Measurements from ENCODE around the gene MPC2.
"Not testable (repeated sequence)": the region's sequence is repeated elsewhere in the genome, so short reads cannot be mapped to it uniquely, and the experiment has no call there.

MPC2 gene

DNA sequence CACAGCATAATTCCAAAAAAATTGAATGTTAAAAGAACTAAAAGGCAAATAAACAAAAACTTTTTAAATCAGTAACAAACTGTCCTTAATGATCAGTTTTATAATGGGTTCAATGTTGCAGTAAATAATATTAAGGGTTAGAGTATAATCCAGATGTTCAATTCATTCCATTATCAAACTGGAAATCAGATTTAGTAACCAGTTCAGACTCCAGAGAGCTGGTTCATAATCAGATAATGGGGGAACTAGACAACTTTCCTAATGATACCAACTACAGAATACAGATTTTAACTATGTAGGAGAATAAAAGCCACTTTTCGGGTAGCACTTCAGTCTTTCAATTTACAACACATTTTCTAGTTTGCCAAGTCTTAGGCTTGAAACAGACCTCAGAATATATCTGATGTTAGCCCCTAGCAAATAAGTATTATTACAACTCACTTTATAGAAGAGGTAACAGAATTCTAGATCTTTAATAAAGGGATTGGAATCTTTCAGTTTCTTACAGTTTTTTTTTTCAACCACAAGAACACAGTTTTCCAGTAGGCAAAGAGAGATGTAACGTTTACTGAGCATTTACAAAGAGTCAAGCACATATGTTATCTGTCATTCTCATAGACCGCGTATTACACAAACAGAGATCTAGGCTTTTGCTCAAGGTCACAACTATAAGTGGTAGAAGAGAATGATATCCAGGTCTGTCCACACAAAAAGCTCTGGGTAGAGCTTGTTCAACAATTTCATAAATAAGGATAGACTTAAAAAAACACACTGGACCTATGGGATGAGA lies 2.3 kb downstream of the MPC2 start:
- Histone ChIP-seq H3K4me1 (ENCODE audit: insufficient read depth, low read length) (peaks cover 24% of the 10 kb centered on the region), H3K27ac (ENCODE audit: low read depth, low read length) (no peak overlapping the region), H3K9me3 (ENCODE audit: insufficient read depth, low read depth, low read length) (no peaks in the 10 kb centered on the region)

DNA sequence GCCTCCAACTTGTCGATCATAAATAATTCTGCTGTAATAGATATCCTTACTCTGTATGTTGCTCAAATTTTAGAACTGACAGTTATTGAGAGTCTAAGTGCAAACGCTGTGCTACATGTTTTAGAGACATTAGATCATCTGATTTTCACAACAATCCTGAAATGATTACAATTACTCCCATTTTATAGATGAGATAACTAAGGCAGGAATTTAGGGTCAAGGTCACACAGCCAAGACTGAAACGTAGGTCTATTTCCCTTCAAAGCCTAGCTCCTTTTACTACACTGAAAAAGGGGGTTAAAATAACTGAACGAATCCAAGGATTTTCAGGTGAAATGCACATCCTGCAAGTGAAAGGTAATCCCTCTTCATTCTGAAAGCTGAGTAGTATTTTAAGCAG lies 3.1 kb downstream of the MPC2 start:
- Histone ChIP-seq H3K4me1 (ENCODE audit: insufficient read depth, low read length) (peaks cover 20% of the 10 kb centered on the region), H3K36me3 (ENCODE audit: insufficient read depth, low read length) (no peaks in the 10 kb centered on the region), H3K27me3 (ENCODE audit: insufficient read depth, low read length) (no peaks in the 10 kb centered on the region), H3K9ac (ENCODE audit: low read depth, low read length) (no peak overlapping the region), H3K9me3 (ENCODE audit: insufficient read depth, low read depth, low read length) (no peaks in the 10 kb centered on the region), H3K4me3 (ENCODE audit: low read length) (no peak overlapping the region), H3K27ac (ENCODE audit: low read depth, low read length) (no peak overlapping the region)
- WGBS = 86% methylated on average over 4 of the region's 4 CpGs

More for the DNA sequence above, 2.3 kb downstream of the MPC2 start:
- no peaks in the 10 kb centered on the region for H3K36me3 ChIP-seq (ENCODE audit: insufficient read depth, low read length)
- H3K4me3 ChIP-seq (ENCODE audit: low read length) = peak overlapping the region; percentile 73
- WGBS = 82% methylated on average over 4 of the region's 4 CpGs
- no peaks in the 10 kb centered on the region for H3K27me3 ChIP-seq (ENCODE audit: insufficient read depth, low read length)
- peak overlapping the region; percentile 95; the same call in 1 of the 2 replicates for H3K9ac ChIP-seq (ENCODE audit: low read depth, low read length)

DNA sequence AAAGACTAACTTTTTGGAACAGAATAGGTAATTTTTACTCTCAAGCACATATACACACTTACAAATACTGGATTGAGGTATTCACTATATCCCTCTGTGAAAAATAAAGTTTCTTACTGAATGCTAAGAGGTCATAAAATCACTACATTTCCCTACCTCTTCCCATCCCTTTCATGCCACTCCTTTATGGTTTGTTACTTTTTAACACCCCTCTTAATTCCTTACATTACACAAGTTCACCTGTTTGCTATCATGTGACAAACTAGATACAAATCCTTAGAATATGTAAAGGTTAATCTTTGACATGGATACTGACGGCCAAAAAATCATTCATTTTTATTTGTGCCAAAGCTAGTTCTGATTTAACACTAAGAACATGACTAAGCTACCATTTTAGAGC lies 7.1 kb downstream of the MPC2 start:
- Histone ChIP-seq H3K4me1 (ENCODE audit: insufficient read depth, low read length) (peaks cover 6% of the 10 kb centered on the region), H3K27ac (ENCODE audit: low read depth, low read length) (no peak overlapping the region)

DNA sequence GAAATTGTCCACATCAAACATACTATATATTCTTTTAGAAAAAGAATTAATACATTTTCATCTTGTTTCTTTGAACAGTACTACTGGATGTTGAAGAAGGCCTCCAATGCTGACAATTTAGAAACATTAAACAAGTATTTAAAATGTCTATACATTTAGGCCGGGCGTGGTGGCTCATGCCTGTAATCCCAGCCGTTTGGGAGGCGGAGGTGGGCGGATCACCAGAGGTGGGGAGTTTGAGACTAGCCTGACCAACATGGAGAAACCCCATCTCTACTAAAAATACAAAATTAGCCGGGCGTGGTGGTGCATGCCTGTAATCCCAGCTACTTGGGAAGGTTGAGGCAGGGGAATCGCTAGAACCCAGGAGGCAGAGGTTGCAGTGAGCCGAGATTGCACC lies 8.0 kb downstream of the MPC2 start:
- not testable (repeated sequence) for H3K27ac ChIP-seq (ENCODE audit: low read depth, low read length); H3K9me3 ChIP-seq (ENCODE audit: insufficient read depth, low read depth, low read length); H3K4me3 ChIP-seq (ENCODE audit: low read length); H3K36me3 ChIP-seq (ENCODE audit: insufficient read depth, low read length); H3K9ac ChIP-seq (ENCODE audit: low read depth, low read length); H3K4me1 ChIP-seq (ENCODE audit: insufficient read depth, low read length); H3K27me3 ChIP-seq (ENCODE audit: insufficient read depth, low read length)
- WGBS = 94% methylated on average over 9 of the region's 9 CpGs

More for the DNA sequence above, 7.1 kb downstream of the MPC2 start:
- H3K36me3 ChIP-seq (ENCODE audit: insufficient read depth, low read length) = no peaks in the 10 kb centered on the region
- no peaks in the 10 kb centered on the region for H3K27me3 ChIP-seq (ENCODE audit: insufficient read depth, low read length)
- WGBS = 100% methylated on average over 1 of the region's 1 CpG
- H3K9me3 ChIP-seq (ENCODE audit: insufficient read depth, low read depth, low read length) = no peaks in the 10 kb centered on the region
- no peak overlapping the region for H3K4me3 ChIP-seq (ENCODE audit: low read length)
- H3K9ac ChIP-seq (ENCODE audit: low read depth, low read length) = no peak overlapping the region

DNA sequence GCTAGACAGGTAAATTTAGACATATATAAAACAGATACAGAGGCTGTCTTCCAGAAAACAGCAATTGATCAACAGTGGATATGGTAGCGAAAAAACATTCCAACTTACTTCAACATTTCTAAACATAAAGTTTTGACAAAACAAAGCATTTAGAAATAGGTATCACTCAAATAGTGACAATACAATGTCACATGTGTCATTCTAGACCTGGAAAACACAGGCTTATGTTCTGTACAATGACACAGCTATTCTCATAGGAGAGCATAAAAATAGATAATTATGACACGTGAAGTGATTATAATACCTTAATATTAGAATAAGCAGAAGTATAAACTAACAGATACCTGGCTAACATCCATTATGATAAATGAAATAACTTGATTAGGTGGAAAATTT lies 8.4 kb downstream of the MPC2 start:
- 100% methylated on average over 1 of the region's 2 CpGs for WGBS
- H3K27ac ChIP-seq (ENCODE audit: low read depth, low read length) = no peak overlapping the region

DNA sequence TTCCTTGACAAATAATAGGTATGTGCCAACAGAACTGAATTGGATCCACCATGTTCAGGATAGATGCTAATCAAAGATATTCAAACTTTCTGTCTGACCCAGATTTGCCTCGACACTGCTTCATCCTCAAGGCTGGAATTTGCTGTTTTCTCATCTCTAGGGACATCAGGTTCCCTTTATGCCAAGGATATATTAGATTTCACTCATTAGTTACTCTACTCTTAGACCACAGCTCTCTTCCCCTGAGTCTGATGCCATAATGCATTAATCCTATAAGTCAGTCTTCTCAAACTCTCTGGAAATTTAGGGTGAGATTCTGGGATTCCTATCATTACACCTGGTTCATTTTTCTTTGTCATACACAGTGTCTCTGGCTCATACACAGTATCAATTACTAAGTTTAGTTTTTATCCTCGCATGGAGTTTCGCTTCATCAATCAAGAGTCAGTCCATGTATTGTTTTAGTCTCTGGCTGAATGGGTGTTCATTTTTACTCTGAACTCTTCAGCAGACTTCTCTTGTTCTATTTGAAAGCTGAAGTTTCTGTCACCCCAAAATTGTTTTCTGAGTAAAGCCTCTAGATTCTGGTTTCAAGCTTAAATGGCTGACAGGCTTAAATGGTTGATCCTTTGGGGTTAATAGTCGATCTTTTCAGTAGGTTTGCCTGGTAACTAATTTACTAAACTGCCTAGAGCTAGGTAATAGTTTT lies 9.7 kb downstream of the MPC2 start:
- Histone ChIP-seq H3K27ac (ENCODE audit: low read depth, low read length) (no peak overlapping the region), H3K9me3 (ENCODE audit: insufficient read depth, low read depth, low read length) (no peaks in the 10 kb centered on the region), H3K4me3 (ENCODE audit: low read length) (no peak overlapping the region), H3K36me3 (ENCODE audit: insufficient read depth, low read length) (no peaks in the 10 kb centered on the region), H3K4me1 (ENCODE audit: insufficient read depth, low read length) (no peaks in the 10 kb centered on the region), H3K9ac (ENCODE audit: low read depth, low read length) (no peak overlapping the region), H3K27me3 (ENCODE audit: insufficient read depth, low read length) (no peaks in the 10 kb centered on the region)
- WGBS = 100% methylated on average over 4 of the region's 4 CpGs

More for the DNA sequence above, 8.4 kb downstream of the MPC2 start:
- Histone ChIP-seq H3K4me3 (ENCODE audit: low read length) (no peak overlapping the region), H3K4me1 (ENCODE audit: insufficient read depth, low read length) (no peaks in the 10 kb centered on the region), H3K9ac (ENCODE audit: low read depth, low read length) (no peak overlapping the region), H3K9me3 (ENCODE audit: insufficient read depth, low read depth, low read length) (no peaks in the 10 kb centered on the region), H3K27me3 (ENCODE audit: insufficient read depth, low read length) (no peaks in the 10 kb centered on the region), H3K36me3 (ENCODE audit: insufficient read depth, low read length) (no peaks in the 10 kb centered on the region)

DNA sequence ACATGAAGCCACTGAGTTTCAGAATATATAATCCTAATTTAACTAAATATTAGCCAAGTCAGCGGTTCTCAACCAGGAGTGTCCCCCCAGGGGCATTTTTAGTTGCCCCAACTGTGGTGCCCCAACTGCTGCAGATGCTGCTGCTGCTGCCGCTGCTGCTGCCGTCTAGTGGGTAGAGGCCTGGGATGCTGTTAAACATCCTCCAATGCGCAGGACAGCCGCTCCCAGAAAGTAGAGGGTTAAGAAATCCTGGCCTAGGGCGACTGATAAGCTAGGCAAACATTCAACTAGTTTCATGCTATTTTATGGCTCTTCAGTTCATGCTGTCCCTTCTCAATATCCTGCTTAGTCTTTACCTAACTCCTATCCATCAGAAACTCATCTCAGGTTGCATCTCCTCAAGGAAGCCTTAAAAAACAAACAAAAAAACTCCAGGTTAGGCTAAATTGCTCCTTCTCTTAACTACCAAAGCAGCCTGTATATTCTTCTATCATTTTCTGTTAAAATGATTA lies 10.3 kb downstream of the MPC2 start:
- Histone ChIP-seq H3K4me1 (ENCODE audit: insufficient read depth, low read length) (no peaks in the 10 kb centered on the region), H3K4me3 (ENCODE audit: low read length) (no peak overlapping the region), H3K9ac (ENCODE audit: low read depth, low read length) (no peak overlapping the region), H3K27ac (ENCODE audit: low read depth, low read length) (no peak overlapping the region), H3K9me3 (ENCODE audit: insufficient read depth, low read depth, low read length) (no peaks in the 10 kb centered on the region), H3K36me3 (ENCODE audit: insufficient read depth, low read length) (no peaks in the 10 kb centered on the region), H3K27me3 (ENCODE audit: insufficient read depth, low read length) (no peaks in the 10 kb centered on the region)
- WGBS = 84% methylated on average over 6 of the region's 6 CpGs

DNA sequence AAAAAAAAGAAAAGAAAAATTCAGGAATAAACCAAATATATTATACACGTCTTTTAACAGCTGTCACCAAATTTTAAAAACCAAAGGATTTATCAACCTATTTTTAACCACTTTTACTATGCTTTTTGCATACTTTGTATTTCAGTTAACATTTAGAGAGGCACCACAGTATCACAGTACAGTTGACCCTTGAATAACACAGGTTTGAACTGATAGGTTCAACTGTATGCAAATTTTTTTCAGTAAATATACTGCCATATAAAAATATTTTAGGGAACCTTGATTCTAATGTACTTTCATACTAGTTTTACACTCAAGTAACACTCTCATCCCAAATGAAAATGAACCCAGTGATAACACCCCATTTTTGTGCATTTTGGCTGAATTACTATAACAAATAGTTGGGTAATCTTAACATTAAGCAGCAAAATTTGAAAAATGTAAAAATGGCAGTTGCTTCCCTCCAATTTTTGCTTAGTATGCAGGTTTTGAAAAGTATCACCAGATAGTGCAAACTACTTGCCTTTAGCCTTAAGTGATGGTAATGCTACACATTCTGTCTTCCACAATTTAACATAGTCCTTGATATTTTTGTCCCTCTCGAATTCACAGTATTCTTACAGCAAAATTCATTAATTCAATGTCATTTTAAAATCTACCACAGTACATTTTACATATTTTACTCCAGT lies 12.2 kb downstream of the MPC2 start:
- Histone ChIP-seq H3K27ac (ENCODE audit: low read depth, low read length) (no peak overlapping the region), H3K4me3 (ENCODE audit: low read length) (no peak overlapping the region), H3K27me3 (ENCODE audit: insufficient read depth, low read length) (no peaks in the 10 kb centered on the region), H3K9me3 (ENCODE audit: insufficient read depth, low read depth, low read length) (no peaks in the 10 kb centered on the region), H3K4me1 (ENCODE audit: insufficient read depth, low read length) (no peaks in the 10 kb centered on the region), H3K9ac (ENCODE audit: low read depth, low read length) (no peak overlapping the region), H3K36me3 (ENCODE audit: insufficient read depth, low read length) (no peaks in the 10 kb centered on the region)
- WGBS = 96% methylated on average over 2 of the region's 2 CpGs

DNA sequence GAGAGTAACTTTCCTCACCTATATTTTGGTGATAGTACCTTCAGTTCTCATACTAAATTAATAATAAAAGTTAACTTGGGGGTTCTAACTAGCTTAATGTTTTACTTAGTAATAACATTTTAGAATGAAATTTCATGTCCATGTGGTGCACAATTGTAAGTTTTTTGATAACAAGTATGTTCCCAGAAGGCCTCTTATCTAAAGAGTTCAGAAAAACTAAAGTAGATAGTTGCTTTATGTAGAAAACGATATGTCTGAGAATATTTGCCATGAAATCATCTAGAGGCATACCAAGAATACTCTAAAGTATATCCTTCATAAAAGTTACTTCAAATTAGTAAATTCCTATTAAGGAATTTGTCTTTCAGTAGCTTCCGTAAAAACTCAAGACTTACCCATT lies 12.8 kb downstream of the MPC2 start:
- Histone ChIP-seq H3K27ac (ENCODE audit: low read depth, low read length) (no peak overlapping the region), H3K9ac (ENCODE audit: low read depth, low read length) (no peak overlapping the region), H3K4me1 (ENCODE audit: insufficient read depth, low read length) (no peaks in the 10 kb centered on the region), H3K9me3 (ENCODE audit: insufficient read depth, low read depth, low read length) (no peaks in the 10 kb centered on the region), H3K27me3 (ENCODE audit: insufficient read depth, low read length) (no peaks in the 10 kb centered on the region), H3K36me3 (ENCODE audit: insufficient read depth, low read length) (no peaks in the 10 kb centered on the region), H3K4me3 (ENCODE audit: low read length) (no peak overlapping the region)
- 88% methylated on average over 1 of the region's 2 CpGs for WGBS

DNA sequence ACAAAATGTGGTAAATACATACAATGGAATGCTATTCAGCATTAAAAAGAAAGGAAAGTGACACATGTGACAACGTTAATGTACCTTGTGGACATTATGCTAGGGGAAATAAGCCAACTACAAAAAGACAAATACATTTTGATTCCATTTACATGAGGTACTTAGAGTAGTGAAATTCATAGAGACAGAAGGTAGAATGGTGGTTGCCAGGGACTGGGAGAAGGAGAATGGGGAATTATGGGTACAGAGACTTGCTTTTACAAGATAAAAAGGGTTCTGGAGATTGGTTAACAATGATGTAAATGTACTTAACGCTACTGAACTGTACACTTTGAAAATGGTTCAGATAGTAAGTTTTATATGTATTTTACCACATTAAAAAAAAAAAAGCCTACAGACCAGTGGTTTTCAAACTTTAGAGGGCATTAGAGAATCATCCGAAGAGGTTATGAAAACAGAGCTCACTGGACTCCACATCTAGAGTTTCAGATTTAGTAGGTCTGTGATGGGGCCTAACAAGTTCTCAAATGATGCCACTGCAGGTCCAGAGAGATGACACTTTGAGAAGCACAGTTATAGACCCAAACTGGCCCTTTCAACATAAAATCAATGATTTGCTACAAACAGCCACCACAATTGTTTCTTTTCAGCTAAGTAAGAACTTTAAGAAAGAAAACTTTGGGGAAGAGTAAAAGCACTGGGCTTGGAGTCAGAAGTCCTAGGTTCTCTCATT lies 13.4 kb downstream of the MPC2 start:
- H3K4me3 ChIP-seq (ENCODE audit: low read length) = no peak overlapping the region
- H3K36me3 ChIP-seq (ENCODE audit: insufficient read depth, low read length) = no peaks in the 10 kb centered on the region
- H3K9ac ChIP-seq (ENCODE audit: low read depth, low read length) = no peak overlapping the region
- H3K4me1 ChIP-seq (ENCODE audit: insufficient read depth, low read length) = no peaks in the 10 kb centered on the region
- H3K27ac ChIP-seq (ENCODE audit: low read depth, low read length) = no peak overlapping the region
- 83% methylated on average over 2 of the region's 3 CpGs for WGBS
- no peaks in the 10 kb centered on the region for H3K9me3 ChIP-seq (ENCODE audit: insufficient read depth, low read depth, low read length)
- no peaks in the 10 kb centered on the region for H3K27me3 ChIP-seq (ENCODE audit: insufficient read depth, low read length)
